Activated naive CD4-positive, alpha-beta T cell treated with Interleukin-2 at 50 U/mL for 16 hours (primary cell): Measurements from ENCODE around the gene NPM3.
A peak's percentile ranks its signal among the peaks of the same experiment; 100 is the strongest.
"Not testable (repeated sequence)": the region's sequence is repeated elsewhere in the genome, so short reads cannot be mapped to it uniquely, and the experiment has no call there.

Source experiments
- DNase-seq: peaks from one replicate; pipeline ENCODE4 v3.0.0-alpha.2; 2020

The NPM3 gene

GRCh38 chr10:101803511-101803910 lies 20.3 kb upstream of the NPM3 start:
- DNase-seq: no peak

- DNase-seq: no peak
Observed at GRCh38 chr10:101797403-101798059, 14.3 kb upstream of the NPM3 start.

DNA sequence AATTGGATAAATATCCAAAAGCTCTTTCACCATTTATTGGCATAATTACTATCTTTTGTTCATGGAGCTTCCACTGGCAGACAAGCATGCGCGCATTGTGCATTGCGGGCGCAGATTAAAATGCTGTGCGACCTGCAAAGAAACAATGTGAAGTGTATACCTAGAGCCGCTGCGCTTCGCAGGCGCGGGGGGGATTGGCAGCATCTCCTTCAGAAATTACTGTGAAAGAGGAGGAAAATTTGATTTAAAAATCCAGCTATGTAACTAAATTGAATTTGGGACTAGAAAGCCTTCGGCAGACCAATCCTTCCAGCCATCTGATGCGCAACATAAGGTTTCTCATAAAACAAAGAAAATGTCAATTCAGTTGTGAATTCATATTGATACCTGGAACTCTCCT lies 10.3 kb upstream of the NPM3 start:
- DNase-seq: no peak

GRCh38 chr10:101789686-101790085 lies 6.4 kb upstream of the NPM3 start:
- DNase-seq: no peak

GRCh38 chr10:101789231-101789630 lies 6.0 kb upstream of the NPM3 start:
- not testable (repeated sequence) for DNase-seq

DNA sequence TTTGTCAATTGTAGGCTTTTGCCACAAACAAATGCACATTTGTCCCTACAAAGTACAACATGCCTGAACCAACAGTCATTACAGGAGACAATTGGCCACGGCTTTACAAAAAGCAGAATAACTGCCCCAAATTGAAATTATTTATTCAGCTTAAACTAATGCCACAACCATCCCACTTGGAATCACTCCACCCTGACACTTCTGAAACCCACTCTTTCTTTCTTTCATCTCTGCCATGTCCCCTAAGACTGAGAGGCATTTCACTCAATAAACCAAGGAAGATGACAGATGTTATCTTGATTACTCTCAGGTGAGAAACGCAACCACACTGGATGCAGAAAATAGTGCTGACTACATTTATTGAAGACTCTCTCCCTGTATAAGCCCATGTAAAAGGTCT lies 2.6 kb upstream of the NPM3 start:
- no peak for DNase-seq

DNA sequence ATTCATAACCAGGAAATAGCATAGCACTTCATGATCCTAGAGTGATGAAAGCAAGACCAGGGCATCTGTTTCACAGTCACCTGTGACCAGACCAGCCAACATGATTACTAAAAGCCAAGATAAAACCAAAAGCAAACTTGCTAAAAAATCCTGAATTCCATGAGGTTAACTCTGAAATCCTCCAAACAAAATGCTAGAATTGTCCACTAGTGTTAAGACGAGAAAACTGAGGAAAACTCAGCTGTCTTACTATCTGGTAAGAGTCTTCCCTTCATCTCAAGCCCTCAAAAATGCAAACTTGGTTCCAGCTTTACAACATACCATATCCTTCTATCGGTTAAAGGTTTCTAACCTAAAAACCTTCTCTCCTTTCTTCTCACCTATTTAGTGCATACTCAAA lies 1.3 kb upstream of the NPM3 start:
- DNase-seq: no peak

DNA sequence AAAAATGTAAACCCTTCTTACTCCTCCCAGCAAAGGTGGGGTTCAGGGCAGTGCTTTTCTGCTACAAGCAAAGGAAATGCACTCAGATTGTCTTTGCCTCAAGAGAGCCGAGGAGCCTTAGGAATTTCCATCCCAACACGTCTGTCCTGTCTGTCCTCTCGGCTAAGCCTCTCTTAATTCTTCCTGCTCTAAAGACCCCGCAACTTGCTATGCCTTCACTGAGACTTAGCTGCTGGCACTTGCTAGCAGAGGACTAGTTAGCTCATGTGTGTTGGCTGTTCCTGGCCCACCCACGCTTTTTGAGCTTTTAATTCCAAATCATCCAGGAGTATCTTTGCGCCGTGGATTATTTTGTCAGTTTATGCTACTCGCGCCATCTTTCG lies 481 bp upstream of the NPM3 start:
- DNase-seq: no peak

- DNase-seq: peak; percentile 7
Observed at GRCh38 chr10:101781984-101782810, 1.0 kb downstream of the NPM3 start.

- DNase-seq: no peak
Observed at GRCh38 chr10:101781655-101781983, 1.6 kb downstream of the NPM3 start.

- DNase-seq: peak; percentile 78
Observed at GRCh38 chr10:101780818-101781654, 2.2 kb downstream of the NPM3 start.

DNA sequence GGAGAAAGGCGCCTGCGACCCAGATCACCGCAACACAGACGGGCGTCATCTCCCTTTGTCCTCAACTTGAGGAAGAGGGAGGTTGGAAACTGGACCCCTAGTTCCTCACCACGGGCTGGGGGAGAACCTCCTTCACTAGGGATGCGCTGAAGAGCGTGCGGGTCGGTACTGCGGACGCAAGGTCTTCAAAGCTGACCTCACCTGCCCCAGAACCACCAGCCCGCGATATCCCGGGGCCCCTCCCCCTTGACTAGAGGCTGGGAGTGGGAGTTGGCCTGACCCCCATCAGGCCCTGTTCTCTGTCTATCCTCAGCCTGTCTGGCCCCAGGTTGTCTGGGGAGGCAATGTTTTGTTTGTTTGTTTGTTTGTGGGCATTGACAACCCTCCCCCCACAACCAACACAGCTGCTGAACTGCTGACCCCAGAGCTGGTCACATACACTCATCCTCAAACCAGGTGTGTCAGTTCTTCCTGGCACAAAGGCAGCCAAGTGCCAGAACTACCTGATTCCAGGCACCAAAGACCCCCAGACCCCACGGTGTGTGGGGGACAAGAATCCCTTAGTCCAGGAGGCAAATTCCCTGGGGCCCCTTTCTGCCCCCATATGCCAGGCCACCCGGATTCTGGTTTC lies 2.9 kb downstream of the NPM3 start:
- no peak for DNase-seq

DNA sequence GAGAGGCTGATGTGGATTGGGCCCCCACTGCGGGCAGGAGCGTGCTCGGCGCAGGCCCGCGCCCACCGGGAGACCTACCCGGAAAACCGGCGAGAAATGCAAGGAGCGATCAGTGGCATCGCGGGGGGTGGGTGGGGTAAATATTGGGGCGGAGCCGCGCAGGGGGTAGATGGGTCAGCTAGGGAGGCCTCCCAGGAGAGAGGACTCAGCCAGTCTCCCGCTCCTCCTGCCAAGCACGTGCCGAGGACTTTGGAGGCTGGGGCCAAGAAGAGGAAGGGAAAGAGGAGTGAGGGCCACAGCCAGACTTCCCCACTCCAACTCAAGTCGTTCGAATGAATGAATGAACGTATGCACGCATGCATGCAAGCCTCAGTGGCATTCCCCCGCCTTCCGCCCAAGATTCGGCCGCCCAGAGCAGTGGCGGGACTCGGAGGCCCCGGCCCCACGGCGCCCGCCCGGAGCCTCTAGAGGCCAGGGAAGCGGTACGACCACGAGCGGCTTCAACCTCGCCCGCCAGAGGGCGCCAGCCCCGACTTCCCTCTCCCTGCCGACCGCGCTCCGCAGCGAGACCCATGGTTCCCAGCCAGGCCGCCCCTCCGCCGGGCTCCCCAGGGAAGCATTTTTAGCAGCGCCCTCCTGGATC lies 3.6 kb downstream of the NPM3 start:
- DNase-seq: peak; percentile 87

DNA sequence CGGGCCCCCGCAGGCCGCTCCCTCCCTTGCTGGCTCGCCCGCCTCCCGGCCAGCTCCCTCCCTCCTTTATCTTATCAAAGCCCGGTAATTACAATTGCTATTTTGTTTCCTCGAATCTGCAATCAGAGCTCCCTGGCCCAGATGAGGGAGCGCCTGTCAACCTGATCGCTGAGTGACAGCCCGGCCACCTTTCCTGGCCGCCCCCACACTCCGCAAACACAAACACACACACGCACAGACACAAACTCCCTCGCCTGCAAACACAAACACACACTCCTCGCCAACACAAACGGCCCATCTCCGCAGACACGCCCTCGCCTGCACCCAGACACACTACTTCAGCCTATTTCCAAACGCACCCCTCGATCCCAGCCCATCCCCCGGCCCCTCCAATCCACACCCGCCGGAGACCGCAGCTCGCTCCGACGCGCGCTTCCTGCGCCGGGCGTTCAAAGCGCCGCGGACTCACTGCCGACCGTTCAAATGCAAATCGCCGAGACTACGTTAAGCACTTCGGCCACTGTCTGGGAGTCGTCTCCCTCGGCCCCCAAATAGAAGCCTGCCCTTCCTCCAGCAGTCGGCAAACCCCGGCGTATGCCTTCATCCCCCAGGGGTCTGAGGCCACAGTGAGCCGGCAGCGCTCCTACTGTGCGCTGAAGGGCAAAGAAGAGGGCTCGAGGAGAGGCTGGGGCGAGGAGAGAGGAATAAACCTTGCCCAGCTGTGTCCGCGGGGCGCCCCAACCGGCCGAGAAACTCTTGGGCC lies 4.3 kb downstream of the NPM3 start:
- peak; percentile 28 for DNase-seq

DNA sequence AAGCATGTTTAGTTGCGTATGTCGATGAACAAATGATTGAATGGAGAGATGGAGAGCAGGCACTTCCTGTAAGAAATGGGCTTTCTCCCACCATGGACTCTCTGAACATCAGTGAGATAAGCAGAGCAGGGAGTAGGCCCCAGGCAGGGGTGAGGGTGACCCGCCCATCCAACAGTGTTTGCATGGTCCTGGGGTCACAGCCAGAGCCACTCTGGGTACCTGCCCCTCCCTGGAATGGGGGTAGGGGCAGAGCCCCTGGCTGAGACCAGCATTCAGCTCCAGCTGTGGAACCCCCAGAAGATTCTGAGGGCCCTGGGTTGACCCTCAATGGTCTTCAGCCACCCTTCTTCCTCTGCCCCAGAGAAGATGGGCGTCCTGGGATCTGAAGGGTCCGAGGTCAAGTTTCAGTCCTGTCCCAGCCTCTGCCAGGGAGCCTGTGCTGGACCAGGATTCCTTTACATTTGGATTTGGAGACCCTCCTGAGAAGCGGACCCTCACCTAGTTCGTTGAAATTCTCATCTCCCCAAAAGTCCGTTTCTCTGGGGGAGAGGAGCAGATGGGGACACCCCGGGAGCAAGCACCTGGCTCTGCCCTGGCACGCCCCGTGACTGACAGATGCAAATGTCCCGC lies 5.0 kb downstream of the NPM3 start:
- no peak for DNase-seq

- no peak for DNase-seq
Observed at GRCh38 chr10:101777619-101778145, 5.6 kb downstream of the NPM3 start.

DNA sequence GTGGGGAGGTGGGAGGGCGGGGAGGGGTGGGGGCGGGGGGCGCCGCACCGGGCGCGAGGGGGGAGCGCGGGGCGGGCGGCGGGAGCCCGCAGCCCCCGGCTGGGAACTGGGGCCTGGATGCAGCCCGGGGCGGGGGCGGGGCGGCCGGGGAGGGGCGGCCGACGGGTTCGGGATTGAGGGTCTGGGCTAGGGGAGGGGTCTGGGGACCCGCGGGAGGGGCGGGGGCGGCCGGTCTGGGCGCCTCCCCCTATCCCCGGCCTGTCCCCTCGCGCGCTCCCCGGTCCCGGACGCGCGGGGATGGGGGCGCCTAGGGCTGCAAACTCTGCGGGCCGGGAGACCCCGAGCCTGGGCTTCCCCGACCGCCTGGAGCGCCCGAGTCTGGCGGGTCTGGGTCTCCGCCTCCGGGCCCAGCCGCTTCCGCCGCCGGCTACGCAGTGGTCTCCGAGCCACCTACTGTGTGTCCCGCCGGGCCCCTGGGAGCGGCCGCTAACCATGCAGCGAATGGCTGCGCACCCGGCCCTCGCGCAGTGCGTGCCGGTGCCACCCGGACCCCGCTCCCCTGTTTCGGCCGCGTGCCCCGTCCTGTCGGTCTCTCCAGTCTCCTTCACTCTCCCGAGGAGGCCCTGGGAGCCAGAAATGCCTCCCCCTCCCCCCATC lies 7.0 kb downstream of the NPM3 start:
- DNase-seq: no peak

DNA sequence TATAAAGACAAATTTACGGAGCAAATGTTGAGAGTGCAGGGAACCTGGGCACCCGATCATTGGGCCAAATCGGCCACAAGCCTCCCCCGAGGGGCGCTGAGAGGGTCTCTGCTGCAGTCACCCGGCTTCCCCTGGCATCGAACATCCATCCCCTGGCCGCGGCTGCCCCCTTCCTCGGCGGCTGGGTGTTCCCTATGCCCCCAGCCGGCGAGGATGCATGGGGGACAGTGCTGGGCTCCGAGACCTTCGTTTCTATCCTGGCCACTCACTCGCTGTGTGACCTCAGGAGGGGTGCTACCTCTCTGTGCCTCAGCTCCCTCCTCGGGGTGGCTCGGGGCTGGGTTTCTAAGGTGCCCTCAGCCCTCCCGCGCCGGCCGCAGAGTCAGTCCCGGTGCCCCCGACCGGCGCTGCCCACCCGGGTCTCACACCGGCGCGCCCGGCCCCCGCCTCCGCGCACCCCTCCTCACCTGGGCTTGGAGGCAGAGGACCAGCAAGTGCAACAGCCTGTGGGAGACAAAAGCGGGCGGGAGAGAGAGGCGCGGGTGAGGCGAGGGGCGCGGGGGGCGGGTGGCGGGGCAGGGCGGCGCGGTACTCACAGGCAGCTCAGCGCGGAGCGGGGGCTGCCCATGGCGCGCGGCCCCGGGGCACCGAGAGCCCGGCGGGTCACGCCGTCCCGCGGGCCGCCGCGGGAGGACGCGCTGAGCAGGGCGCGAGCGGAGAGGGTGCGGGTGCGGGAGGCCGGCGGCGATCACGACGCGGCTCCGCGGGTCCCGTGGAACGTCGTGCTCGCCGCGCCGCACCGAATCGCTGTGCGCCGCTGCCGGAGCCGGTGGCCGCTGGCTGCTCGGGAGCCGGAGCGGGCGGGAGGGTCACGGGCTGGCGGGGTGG lies 7.7 kb downstream of the NPM3 start, which contains the start of gene FGF8:
FGF8 (minus strand) TSS at position 842 of the 888 bp plus-strand sequence; CDS start at position 628, 214 bp downstream.
- DNase-seq: no peak

GRCh38 chr10:101774589-101775272 lies 8.5 kb downstream of the NPM3 start:
- DNase-seq: no peak
